Peyer's patch (tissue), 4 donors: Measurements from ENCODE around the gene SUCLG2.

Experiments
- POLR2A ChIP-seq, 2 donors: fragments of 450-650 bp; IDR thresholded peaks; one replicate each; pipeline ENCODE4 v1.5.1; 2017; ENCODE audit warnings: antibody characterized with exemption in 2 of 2, mild to moderate bottlenecking in 2 of 2, moderate library complexity in 2 of 2
- TF ChIP-seq, protein P1 (sequence below), 6 experiments: fragments of 450-650 bp in 4 of 6; fragments of 200-600 bp in 2 of 6; sonication (generic) in 1 of 6; IDR thresholded peaks; one replicate each; pipeline ENCODE4 v1.5.1; 2017 to 2019; ENCODE audit warnings: antibody characterized with exemption in 6 of 6, mild to moderate bottlenecking in 3 of 6, moderate library complexity in 1 of 6

DNA sequence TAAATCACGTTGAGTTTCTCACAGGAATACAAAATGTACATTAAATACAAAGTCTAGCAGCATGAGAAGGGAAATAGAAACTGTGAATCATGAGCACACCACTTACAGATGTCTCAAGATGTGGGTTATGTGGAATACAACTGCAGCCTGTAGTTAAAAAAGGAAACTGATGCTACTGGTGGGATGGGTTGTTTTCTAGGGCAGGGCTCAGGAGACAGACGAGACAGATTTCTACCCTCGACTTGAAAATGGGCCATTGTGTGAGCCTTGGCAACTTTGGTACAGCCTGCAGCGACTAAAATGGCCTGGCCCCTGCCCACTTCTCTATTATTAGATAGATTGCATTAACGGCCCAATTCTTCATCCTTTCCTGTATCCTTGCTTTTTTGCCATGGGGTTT is 293.1 kb downstream of the SUCLG2 start:
- TF ChIP-seq, protein P1, sequence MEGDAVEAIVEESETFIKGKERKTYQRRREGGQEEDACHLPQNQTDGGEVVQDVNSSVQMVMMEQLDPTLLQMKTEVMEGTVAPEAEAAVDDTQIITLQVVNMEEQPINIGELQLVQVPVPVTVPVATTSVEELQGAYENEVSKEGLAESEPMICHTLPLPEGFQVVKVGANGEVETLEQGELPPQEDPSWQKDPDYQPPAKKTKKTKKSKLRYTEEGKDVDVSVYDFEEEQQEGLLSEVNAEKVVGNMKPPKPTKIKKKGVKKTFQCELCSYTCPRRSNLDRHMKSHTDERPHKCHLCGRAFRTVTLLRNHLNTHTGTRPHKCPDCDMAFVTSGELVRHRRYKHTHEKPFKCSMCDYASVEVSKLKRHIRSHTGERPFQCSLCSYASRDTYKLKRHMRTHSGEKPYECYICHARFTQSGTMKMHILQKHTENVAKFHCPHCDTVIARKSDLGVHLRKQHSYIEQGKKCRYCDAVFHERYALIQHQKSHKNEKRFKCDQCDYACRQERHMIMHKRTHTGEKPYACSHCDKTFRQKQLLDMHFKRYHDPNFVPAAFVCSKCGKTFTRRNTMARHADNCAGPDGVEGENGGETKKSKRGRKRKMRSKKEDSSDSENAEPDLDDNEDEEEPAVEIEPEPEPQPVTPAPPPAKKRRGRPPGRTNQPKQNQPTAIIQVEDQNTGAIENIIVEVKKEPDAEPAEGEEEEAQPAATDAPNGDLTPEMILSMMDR (IDR thresholded peaks at IDR 0.05) = no peak
- no peak for TF ChIP-seq POLR2A (IDR thresholded peaks at IDR 0.05)
